K562 (cell line): ENCODE results near the gene ACER2. TPM values are rescaled to one million over a fixed set of nuclear protein-coding genes. Genes with fewer than 3 reads are reported as not detected.

Experiments
- ATAC-seq: fragments of 200-7000 bp; cut with Tn5 transposase; 3 replicates; pipeline ENCODE4 v1.9.1; 2020; ENCODE audit warnings: moderate library complexity
- BruUV-seq: library from RNA; stranded (reverse); fragments of 400-500 nt; replicated peaks from 2 replicates; lab custom pipeline; 2021; lab: Mats Ljungman, UMichigan
- CTCF ChIA-PET: fragments of 300-600 bp; formaldehyde crosslinking; extraction: SDS; loops from one replicate; lab custom pipeline; 2021; ENCODE audit warnings: low intra/inter-chr PET ratio; lab: Yijun Ruan, JAX
- POLR2A ChIA-PET: fragments of 300-600, 350-650 bp; sonication (Branson Sonifier 250); formaldehyde crosslinking; extraction: SDS; loops from one replicate; lab custom pipeline; 2021; ENCODE audit warnings: antibody characterized with exemption, inconsistent platforms; lab: Yijun Ruan, JAX
- DNase-seq, 4 experiments: peaks; one replicate each; pipeline versions ENCODE4 v3.0.0 to v3.0.0-alpha.2; 2011 to 2018; ENCODE audit warnings: low spot score in 3 of 4, mixed read lengths in 3 of 4; ENCODE audit errors: extremely low read depth in 1 of 4
- FAIRE-seq: peaks from 2 replicates; lab custom pipeline; 2011; peaks lifted over from hg19 to GRCh38; lab: Jason Lieb, UNC
- H2AFZ ChIP-seq: 2 replicates; pipeline ENCODE4 v1.6.0; 2011; ENCODE audit warnings: low read depth, low read length, control low read depth, inconsistent platforms
- H3K27ac ChIP-seq: fragments of 200-600 bp; 3 replicates; pipeline ENCODE4 v1.8.0; 2011; ENCODE audit warnings: low read depth, mild to moderate bottlenecking, control low read depth, inconsistent platforms, low read length, moderate library complexity, mixed read lengths; ENCODE audit errors: extremely low read depth
- H3K27me3 ChIP-seq, 2 experiments: fragments of 300-600 bp in 1 of 2; 2 replicates in 1 of 2; 3 replicates in 1 of 2; pipeline versions ENCODE4 v1.6.0 to v1.8.0; 2011; ENCODE audit warnings: inconsistent platforms in 2 of 2, low read length in 2 of 2, mild to moderate bottlenecking in 1 of 2, mixed read lengths in 1 of 2, moderate library complexity in 1 of 2; ENCODE audit not compliant: control insufficient read depth in 2 of 2, insufficient read depth in 2 of 2
- H3K36me3 ChIP-seq: fragments of 300-600 bp; 3 replicates; pipeline ENCODE4 v1.8.0; 2011; ENCODE audit warnings: mild to moderate bottlenecking, low read length, inconsistent platforms; ENCODE audit not compliant: control insufficient read depth, insufficient read depth
- H3K4me1 ChIP-seq, 2 experiments: fragments of 200-600 bp in 1 of 2; replicated peaks in 1 of 2; 2 replicates in 1 of 2; 3 replicates in 1 of 2; pipeline versions ENCODE4 v1.5.1 to v1.8.0; 2011; ENCODE audit warnings: inconsistent platforms in 2 of 2, low read length in 2 of 2, mild to moderate bottlenecking in 1 of 2, mixed read lengths in 1 of 2, moderate library complexity in 1 of 2; ENCODE audit not compliant: control insufficient read depth in 2 of 2, insufficient read depth in 2 of 2
- H3K4me2 ChIP-seq: 2 replicates; pipeline ENCODE4 v1.6.1; 2011; ENCODE audit warnings: low read length, control low read depth, inconsistent platforms, mixed read lengths; ENCODE audit not compliant: insufficient read depth
- H3K4me3 ChIP-seq: fragments of 200-600 bp; sonication (generic), shearing (Covaris generic); 2 replicates; pipeline ENCODE4 v1.5.1; 2016; ENCODE audit warnings: control low read depth, inconsistent platforms
- H3K79me2 ChIP-seq: fragments of 200-600 bp; 3 replicates; pipeline ENCODE4 v1.8.0; 2011; ENCODE audit warnings: low read length, inconsistent platforms; ENCODE audit not compliant: control insufficient read depth, insufficient read depth
- H3K9ac ChIP-seq, 2 experiments: 2 replicates each; pipeline versions ENCODE4 v1.6.0 to v1.6.1; 2011; ENCODE audit warnings: low read depth in 2 of 2, low read length in 2 of 2, control low read depth in 1 of 2, inconsistent platforms in 1 of 2, mild to moderate bottlenecking in 1 of 2, mixed read lengths in 1 of 2; ENCODE audit not compliant: insufficient read depth in 1 of 2
- H3K9me1 ChIP-seq: one replicate; pipeline ENCODE4 v1.6.0; 2011; ENCODE audit warnings: inconsistent platforms, mild to moderate bottlenecking, low read length, moderate library complexity; ENCODE audit not compliant: control insufficient read depth, insufficient read depth
- H3K9me3 ChIP-seq: replicated peaks from 2 replicates; pipeline ENCODE4 v1.5.1; 2011; ENCODE audit warnings: low read depth, low read length, inconsistent platforms; ENCODE audit not compliant: control insufficient read depth, insufficient read depth
- H4K20me1 ChIP-seq: replicated peaks from 2 replicates; pipeline ENCODE4 v1.6.1; 2011; ENCODE audit warnings: low read length, inconsistent platforms, mixed read lengths; ENCODE audit not compliant: control insufficient read depth, insufficient read depth
- ATF6 ChIP-seq: sonication (generic); formaldehyde crosslinking; IDR thresholded peaks from 2 replicates; pipeline ENCODE4 v1.4.0; 2020; ENCODE audit warnings: mild to moderate bottlenecking, missing genetic modification reagents
- CHD4 ChIP-seq: fragments of 200-600 bp; sonication (generic); IDR thresholded peaks from 3 replicates; pipeline ENCODE4 v1.6.1; 2012; ENCODE audit warnings: low read depth, mild to moderate bottlenecking, mixed read lengths, low read length, inconsistent platforms; ENCODE audit not compliant: insufficient read depth, insufficient replicate concordance, poor library complexity, severe bottlenecking
- ELF2 ChIP-seq: fragments of 250-450 bp; sonication (Bioruptor Pico); IDR thresholded peaks from 2 replicates; pipeline ENCODE4 v1.5.0; 2021; ENCODE audit warnings: mild to moderate bottlenecking
- ERF ChIP-seq: fragments of 450-650 bp; formaldehyde crosslinking; IDR thresholded peaks from 2 replicates; pipeline ENCODE4 v1.4.0; 2020; ENCODE audit warnings: mild to moderate bottlenecking, mixed read lengths
- HNRNPUL1 ChIP-seq: fragments of 200-400 bp; formaldehyde crosslinking; IDR thresholded peaks from 2 replicates; pipeline ENCODE4 v1.6.1; 2017; ENCODE audit warnings: low read length
- POLR3A ChIP-seq: IDR thresholded peaks from 2 replicates; pipeline ENCODE4 v1.6.1; 2011; ENCODE audit warnings: borderline replicate concordance, mild to moderate bottlenecking, moderate library complexity; ENCODE audit not compliant: insufficient read length, insufficient read depth; ENCODE audit errors: extremely low read depth
- WGBS: fragments of 100-300 bp; shearing (Covaris generic); methylation state at CpG from one replicate; pipeline ENCODE4 v1.1.6; 2016; ENCODE audit warnings: low coverage, mixed read lengths; ENCODE audit not compliant: insufficient coverage; ENCODE audit errors: missing lambda C conversion rate; 5-methylcytosine and 5-hydroxymethylcytosine counted together
- in situ Hi-C: fragments of 300-500 bp; cut with MboI; formaldehyde crosslinking; loops from 4 replicates; pipeline ENCODE4 v1.15.0; 2018; ENCODE audit warnings: inconsistent platforms, mixed read lengths
- intact Hi-C: fragments of 100-400 bp; cut with micrococcal nuclease; formaldehyde crosslinking; loops from 2 replicates; pipeline ENCODE4 v1.14.2; 2022
- polyA plus RNA-seq, 8 experiments: library from polyadenylated mRNA; depleted of rRNA in 4 of 8; stranded (reverse) in 5 of 8; unstranded in 3 of 8; fragments of >200 nt; fragmentation: Nextera tagmentation in 2 of 8; fragmentation: Illumina TruSeq in 1 of 8; extraction: Ambion mirVana in 2 of 8; extraction: Trizol in 1 of 8; gene quantifications; 2 replicates each; pipeline versions ENCODE4 v1.2.1 to v1.2.3, GENCODE V29; 2011 to 2014; ENCODE audit warnings: inconsistent platforms in 1 of 8, missing spikeins in 1 of 8
- total RNA-seq, 7 experiments: library from RNA; depleted of rRNA in 6 of 7; stranded (reverse); fragments of >200 nt in 6 of 7; fragmentation: Illumina TruSeq in 2 of 7; extraction: Trizol in 2 of 7; gene quantifications; 2 replicates each; pipeline versions ENCODE4 v1.2.1 to v1.2.3, GENCODE V29; 2011 to 2021; ENCODE audit warnings: low replicate concordance in 1 of 7

ACER2 gene
- total and polyA plus RNA-seq, 9 of the 15 experiments (the other 6 are each of a cell fraction or from before 2014, with no cell fraction given): 0.17 to 4.6 (median 3.0) TPM

GRCh38 chr9:19456426-19456825 lies 47.6 kb downstream of the ACER2 start:
- BruUV-seq: no TSS peak
- Histone ChIP-seq H3K4me3 (no peak overlapping the region), H3K36me3 (no peaks in the 10 kb centered on the region), H3K4me2 (no peak overlapping the region), H2AFZ (no peak overlapping the region), H3K27ac (no peak overlapping the region), H3K27me3 (no peaks in the 10 kb centered on the region), H3K79me2 (no peaks in the 10 kb centered on the region), H3K9ac (no peak overlapping the region), H3K9me3 (no peaks in the 10 kb centered on the region)
- no peak for DNase-seq
- POLR2A ChIA-PET: interaction anchor here (0.9 kb wide), 1 partner anchor 26 kb away, joined by 4 read pairs; no protein-coding TSS in a partner anchor
- in situ Hi-C loops (loop anchor here (10.0 to 25.0 kb wide), 4 partner anchors 422 to 1919 kb away; partner anchors contain the start of gene SAXO1), intact Hi-C loops (loop anchor here (2.0 to 5.0 kb wide), 4 partner anchors 74 to 1202 kb away; partner anchors contain the start of genes RPS6 and RRAGA)
- WGBS: 22% methylated on average over 3 of the region's 3 CpGs
- CTCF ChIA-PET: no interaction called here
- no peak for FAIRE-seq
- peak; percentile 12 for ATAC-seq
- TF ChIP-seq ATF6 (CRISPR knock-in tag) (no peak), HNRNPUL1 (no peak), ELF2 (CRISPR knock-in tag) (no peak), POLR3A (no peak), ERF (no peak), CHD4 (no peak)
- TF ChIP-seq, all 486 proteins: peak for 0
- peaks cover 0 to 3% of the 10 kb centered on the region in 2 experiments; a peak in 1 of 5 replicates for H3K4me1 ChIP-seq
- H3K9me1 ChIP-seq: no peaks in the 10 kb centered on the region
- H4K20me1 ChIP-seq: no peaks in the 10 kb centered on the region
